Activated T-helper 1 cell treated with Interleukin-2 at 50 U/mL for 16 hours (primary cell): Measurements from ENCODE around the gene C11orf16.
A peak's percentile ranks its signal among the peaks of the same experiment; 100 is the strongest.
"Not testable (repeated sequence)": the region's sequence is repeated elsewhere in the genome, so short reads cannot be mapped to it uniquely, and the experiment has no call there.

Source experiments
- DNase-seq: peaks from one replicate; pipeline ENCODE4 v3.0.0-alpha.2; 2020; ENCODE audit warnings: low read depth

C11orf16 gene

GRCh38 chr11:8932564-8933180, at the start of gene C11orf16:
Gene C11orf16, minus strand, starts transcription at chr11:8932947. Its CDS starts 639 bp downstream, at chr11:8932308.
- DNase-seq, result no peak

- no peak for DNase-seq
Observed at GRCh38 chr11:8980485-8980884, 47.7 kb upstream of the C11orf16 start.

- not testable (repeated sequence) for DNase-seq
Observed at GRCh38 chr11:8979365-8979764, 46.6 kb upstream of the C11orf16 start.

- no peak for DNase-seq
Observed at GRCh38 chr11:8973121-8973520, 40.4 kb upstream of the C11orf16 start.

GRCh38 chr11:8971924-8972316, 39.2 kb upstream of the C11orf16 start:
- DNase-seq, result no peak

GRCh38 chr11:8971196-8971923, 38.6 kb upstream of the C11orf16 start:
- no peak for DNase-seq

GRCh38 chr11:8967184-8967583, 34.4 kb upstream of the C11orf16 start:
- no peak for DNase-seq

- DNase-seq, result peak; percentile 64
Observed at GRCh38 chr11:8964324-8965320, 31.9 kb upstream of the C11orf16 start, which contains the start of gene TMEM9B. Gene TMEM9B, minus strand, starts transcription at chr11:8964442. Its CDS starts 129 bp downstream, at chr11:8964313.

GRCh38 chr11:8963569-8964323, 31.0 kb upstream of the C11orf16 start:
- peak; percentile 67 for DNase-seq

GRCh38 chr11:8962841-8963240, 30.1 kb upstream of the C11orf16 start:
- no peak for DNase-seq

GRCh38 chr11:8961401-8961800, 28.7 kb upstream of the C11orf16 start:
- DNase-seq, result no peak

GRCh38 chr11:8959546-8960166, 26.9 kb upstream of the C11orf16 start:
- no peak for DNase-seq

GRCh38 chr11:8956860-8957259, 24.1 kb upstream of the C11orf16 start:
- DNase-seq, result no peak

GRCh38 chr11:8948886-8949285, 16.1 kb upstream of the C11orf16 start:
- no peak for DNase-seq

- DNase-seq, result no peak
Observed at GRCh38 chr11:8947230-8947943, 14.6 kb upstream of the C11orf16 start.

- DNase-seq, result no peak
Observed at GRCh38 chr11:8942518-8943066, 9.8 kb upstream of the C11orf16 start, which contains the start of gene ASCL3. Gene ASCL3, minus strand, starts transcription at chr11:8943016. Its CDS starts 4,855 bp downstream, at chr11:8938161.

GRCh38 chr11:8941341-8942103, 8.8 kb upstream of the C11orf16 start:
- no peak for DNase-seq

GRCh38 chr11:8937659-8938058, 4.9 kb upstream of the C11orf16 start:
- no peak for DNase-seq

- no peak for DNase-seq
Observed at GRCh38 chr11:8937159-8937558, 4.4 kb upstream of the C11orf16 start.
